ENCODE measurements around the gene TCF23.
A peak's percentile ranks its signal among the peaks of the same experiment; 100 is the strongest.

The TCF23 gene

GRCh38 chr2:27186613-27187345, 38.0 kb downstream of the TCF23 start:
- ChIA-PET POLR2A (no interaction called here), CTCF (interaction anchor here (0.7 to 0.9 kb wide), 2 partner anchors 15 to 17 kb away, joined by 3 to 4 read pairs; no protein-coding TSS in a partner anchor)
- Histone ChIP-seq H3K36me3 (ENCODE audit: control insufficient read depth in 2 of 2, insufficient read depth in 1 of 2, low read length in 2 of 2) (no peaks in the 10 kb centered on the region), H3K27ac (ENCODE audit: extremely low read depth, low read depth, low read length) (no peak overlapping the region), H3K4me3 (ENCODE audit: low read depth, low read length) (no peak overlapping the region), H3K9me3 (ENCODE audit: control insufficient read depth, insufficient read depth, low read depth, low read length) (no peaks in the 10 kb centered on the region), H3K4me1 (ENCODE audit: control insufficient read depth, insufficient read depth, low read length) (peaks cover 4% of the 10 kb centered on the region; the same call in 1 of the 2 replicates)
- TF ChIP-seq BCL11B (tag by site-specific recombination; IDR thresholded peaks at IDR 0.05; ENCODE audit: low read depth) (no peak), HOXC10 (CRISPR knock-in tag; IDR thresholded peaks at IDR 0.05) (no peak), ZNF555 (tag by site-specific recombination; conservative IDR thresholded peaks at IDR 0.05) (no peak), FEZF1 (tag by site-specific recombination; IDR thresholded peaks at IDR 0.05) (no peak), ZNF558 (tag by site-specific recombination; IDR thresholded peaks at IDR 0.05) (no peak), PRDM4 (tag by site-specific recombination; IDR thresholded peaks at IDR 0.05) (no peak), WT1 (tag by site-specific recombination; IDR thresholded peaks at IDR 0.05) (no peak), ZSCAN18 (tag by site-specific recombination; IDR thresholded peaks at IDR 0.05) (no peak), CTCF (tag by site-specific recombination; IDR thresholded peaks at IDR 0.05) (no peak), ZNF670 (tag by site-specific recombination; IDR thresholded peaks at IDR 0.05; ENCODE audit: low read depth) (no peak), ZNF660 (tag by site-specific recombination; IDR thresholded peaks at IDR 0.05) (no peak), ZNF510 (tag by site-specific recombination; IDR thresholded peaks at IDR 0.05; ENCODE audit: insufficient replicate concordance) (no peak), ZBTB26 (tag by site-specific recombination; optimal IDR thresholded peaks at IDR 0.05) (no peak), ZNF629 (tag by site-specific recombination; IDR thresholded peaks at IDR 0.05) (no peak), SCRT2 (tag by site-specific recombination; IDR thresholded peaks at IDR 0.05) (no peak), ZSCAN4 (tag by site-specific recombination; IDR thresholded peaks at IDR 0.05) (no peak)

GRCh38 chr2:27189989-27190388, 41.2 kb downstream of the TCF23 start:
- no peak overlapping the region for H3K4me3 ChIP-seq (ENCODE audit: low read depth, low read length)
- H3K4me1 ChIP-seq (ENCODE audit: control insufficient read depth, insufficient read depth, low read length), result peaks cover 5% of the 10 kb centered on the region; the same call in 1 of the 2 replicates
- H3K36me3 ChIP-seq (ENCODE audit: control insufficient read depth in 2 of 2, insufficient read depth in 1 of 2, low read length in 2 of 2), result no peaks in the 10 kb centered on the region
- no peaks in the 10 kb centered on the region for H3K9me3 ChIP-seq (ENCODE audit: control insufficient read depth, insufficient read depth, low read depth, low read length)
- ChIA-PET CTCF (interaction anchor here (0.7 kb wide), 1 partner anchor 1012 kb away, joined by 3 read pairs; no protein-coding TSS in a partner anchor), POLR2A (interaction anchor here (0.6 kb wide), 1 partner anchor 360 kb away, joined by 5 read pairs; no protein-coding TSS in a partner anchor)
- H3K27ac ChIP-seq (ENCODE audit: extremely low read depth, low read depth, low read length), result no peak overlapping the region
- TF ChIP-seq GLIS1 (tag by site-specific recombination; IDR thresholded peaks at IDR 0.05) (no peak), SP7 (tag by site-specific recombination; IDR thresholded peaks at IDR 0.05) (no peak), ZNF580 (tag by site-specific recombination; IDR thresholded peaks at IDR 0.05) (no peak), ZNF140 (tag by site-specific recombination; IDR thresholded peaks at IDR 0.05) (peak; percentile 91; the same call in 1 of the 2 replicates), ZSCAN5A (tag by site-specific recombination; IDR thresholded peaks at IDR 0.05) (no peak)

Data from HEK293 (cell line).